ENCODE measurements around the gene BEST4. TPM values are rescaled to one million over a fixed set of nuclear protein-coding genes. Genes with fewer than 3 reads are reported as not detected.

The BEST4 gene
- polyA plus RNA-seq, 1 donor from 2014 or later, result not detected

DNA sequence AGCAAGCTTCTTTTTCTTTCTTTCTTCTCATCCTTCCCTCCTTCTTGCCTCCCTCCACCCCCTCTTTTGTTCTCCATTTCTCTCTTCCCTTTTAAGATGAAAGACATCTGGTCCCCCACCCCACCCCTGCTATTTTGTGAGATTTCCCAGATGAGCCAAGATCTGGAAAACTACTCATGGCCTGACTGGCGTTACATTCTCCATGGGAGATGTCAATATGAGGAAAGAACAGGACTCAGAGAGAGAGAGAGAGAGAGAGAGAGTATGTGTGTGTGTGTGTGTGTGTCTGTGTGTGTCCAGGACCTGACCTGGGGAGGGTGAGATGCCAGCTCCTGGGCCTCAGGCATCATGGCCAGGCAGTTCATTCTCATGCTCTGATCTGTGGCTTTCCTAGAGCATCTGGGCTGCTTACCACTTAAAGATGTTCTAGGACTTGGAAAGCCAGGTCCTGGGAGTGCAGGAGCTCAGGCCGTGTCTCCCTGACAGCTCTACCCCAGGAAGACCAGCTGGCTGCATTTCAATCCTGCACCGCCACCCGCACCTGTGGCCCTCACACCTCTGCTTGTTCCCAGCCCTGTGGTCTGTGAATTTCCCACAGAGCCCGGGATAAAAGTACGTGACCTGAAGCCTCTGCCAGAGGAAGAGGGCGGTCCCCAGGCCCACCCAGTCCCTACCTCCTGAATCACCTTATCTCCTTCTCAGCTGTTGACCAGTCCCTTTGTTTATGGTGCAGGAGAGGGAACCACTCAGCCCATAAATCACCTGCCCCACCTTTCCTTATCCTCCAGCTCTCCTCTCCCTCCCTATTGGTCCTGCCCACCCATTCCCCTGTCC is 3.2 kb upstream of the BEST4 start:
- Histone ChIP-seq H2AFZ (ENCODE audit: low read depth, low read length) (no peak overlapping the region), H3K27me3 (ENCODE audit: insufficient read depth, low read depth, low read length) (no peaks in the 10 kb centered on the region), H3K4me2 (ENCODE audit: low read length) (no peak overlapping the region), H3K9me2 (ENCODE audit: insufficient read depth, low read length) (no peaks in the 10 kb centered on the region), H3K27ac (ENCODE audit: low read length) (no peak overlapping the region), H4K20me1 (ENCODE audit: insufficient read depth) (no peaks in the 10 kb centered on the region), H3F3A (ENCODE audit: insufficient read depth, low read length, poor library complexity, severe bottlenecking) (no peaks in the 10 kb centered on the region), H3K36me3 (ENCODE audit: insufficient read depth, low read length) (no peaks in the 10 kb centered on the region), H3K9me3 (ENCODE audit: low read length) (no peaks in the 10 kb centered on the region), H3K79me2 (replicated peaks; ENCODE audit: insufficient read depth, low read length) (no peaks in the 10 kb centered on the region), H3K9ac (ENCODE audit: low read length) (no peak overlapping the region), H3K4me3 (ENCODE audit: low read length) (no peak overlapping the region)
- TF ChIP-seq, protein P1, sequence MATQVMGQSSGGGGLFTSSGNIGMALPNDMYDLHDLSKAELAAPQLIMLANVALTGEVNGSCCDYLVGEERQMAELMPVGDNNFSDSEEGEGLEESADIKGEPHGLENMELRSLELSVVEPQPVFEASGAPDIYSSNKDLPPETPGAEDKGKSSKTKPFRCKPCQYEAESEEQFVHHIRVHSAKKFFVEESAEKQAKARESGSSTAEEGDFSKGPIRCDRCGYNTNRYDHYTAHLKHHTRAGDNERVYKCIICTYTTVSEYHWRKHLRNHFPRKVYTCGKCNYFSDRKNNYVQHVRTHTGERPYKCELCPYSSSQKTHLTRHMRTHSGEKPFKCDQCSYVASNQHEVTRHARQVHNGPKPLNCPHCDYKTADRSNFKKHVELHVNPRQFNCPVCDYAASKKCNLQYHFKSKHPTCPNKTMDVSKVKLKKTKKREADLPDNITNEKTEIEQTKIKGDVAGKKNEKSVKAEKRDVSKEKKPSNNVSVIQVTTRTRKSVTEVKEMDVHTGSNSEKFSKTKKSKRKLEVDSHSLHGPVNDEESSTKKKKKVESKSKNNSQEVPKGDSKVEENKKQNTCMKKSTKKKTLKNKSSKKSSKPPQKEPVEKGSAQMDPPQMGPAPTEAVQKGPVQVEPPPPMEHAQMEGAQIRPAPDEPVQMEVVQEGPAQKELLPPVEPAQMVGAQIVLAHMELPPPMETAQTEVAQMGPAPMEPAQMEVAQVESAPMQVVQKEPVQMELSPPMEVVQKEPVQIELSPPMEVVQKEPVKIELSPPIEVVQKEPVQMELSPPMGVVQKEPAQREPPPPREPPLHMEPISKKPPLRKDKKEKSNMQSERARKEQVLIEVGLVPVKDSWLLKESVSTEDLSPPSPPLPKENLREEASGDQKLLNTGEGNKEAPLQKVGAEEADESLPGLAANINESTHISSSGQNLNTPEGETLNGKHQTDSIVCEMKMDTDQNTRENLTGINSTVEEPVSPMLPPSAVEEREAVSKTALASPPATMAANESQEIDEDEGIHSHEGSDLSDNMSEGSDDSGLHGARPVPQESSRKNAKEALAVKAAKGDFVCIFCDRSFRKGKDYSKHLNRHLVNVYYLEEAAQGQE (IDR thresholded peaks at IDR 0.05; ENCODE audit: borderline replicate concordance), result no peak
- TF ChIP-seq SMC3 (conservative IDR thresholded peaks at IDR 0.05; ENCODE audit: poor library complexity) (no peak), RAD21 (conservative IDR thresholded peaks at IDR 0.05) (no peak), POLR2AphosphoS5 (IDR thresholded peaks at IDR 0.05) (no peak), TAF1 (IDR thresholded peaks at IDR 0.05; ENCODE audit: low read depth) (no peak), EZH2 (IDR thresholded peaks at IDR 0.05; ENCODE audit: borderline replicate concordance, insufficient read depth, low read length, poor library complexity, severe bottlenecking) (no peak), EP300 (conservative IDR thresholded peaks at IDR 0.05; ENCODE audit: poor library complexity, severe bottlenecking) (no peak), MXI1 (conservative IDR thresholded peaks at IDR 0.05; ENCODE audit: poor library complexity, severe bottlenecking) (no peak)
- TF ChIP-seq, protein P2, sequence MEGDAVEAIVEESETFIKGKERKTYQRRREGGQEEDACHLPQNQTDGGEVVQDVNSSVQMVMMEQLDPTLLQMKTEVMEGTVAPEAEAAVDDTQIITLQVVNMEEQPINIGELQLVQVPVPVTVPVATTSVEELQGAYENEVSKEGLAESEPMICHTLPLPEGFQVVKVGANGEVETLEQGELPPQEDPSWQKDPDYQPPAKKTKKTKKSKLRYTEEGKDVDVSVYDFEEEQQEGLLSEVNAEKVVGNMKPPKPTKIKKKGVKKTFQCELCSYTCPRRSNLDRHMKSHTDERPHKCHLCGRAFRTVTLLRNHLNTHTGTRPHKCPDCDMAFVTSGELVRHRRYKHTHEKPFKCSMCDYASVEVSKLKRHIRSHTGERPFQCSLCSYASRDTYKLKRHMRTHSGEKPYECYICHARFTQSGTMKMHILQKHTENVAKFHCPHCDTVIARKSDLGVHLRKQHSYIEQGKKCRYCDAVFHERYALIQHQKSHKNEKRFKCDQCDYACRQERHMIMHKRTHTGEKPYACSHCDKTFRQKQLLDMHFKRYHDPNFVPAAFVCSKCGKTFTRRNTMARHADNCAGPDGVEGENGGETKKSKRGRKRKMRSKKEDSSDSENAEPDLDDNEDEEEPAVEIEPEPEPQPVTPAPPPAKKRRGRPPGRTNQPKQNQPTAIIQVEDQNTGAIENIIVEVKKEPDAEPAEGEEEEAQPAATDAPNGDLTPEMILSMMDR (IDR thresholded peaks at IDR 0.05; ENCODE audit: poor library complexity, severe bottlenecking), result no peak

- Histone ChIP-seq H3K27ac (ENCODE audit: low read length) (no peak overlapping the region), H3K27me3 (ENCODE audit: insufficient read depth, low read depth, low read length) (peaks cover 24% of the 10 kb centered on the region), H3K9ac (ENCODE audit: low read length) (no peak overlapping the region), H3K36me3 (ENCODE audit: insufficient read depth, low read length) (no peaks in the 10 kb centered on the region), H2AFZ (ENCODE audit: low read depth, low read length) (no peak overlapping the region), H3K9me3 (ENCODE audit: low read length) (no peaks in the 10 kb centered on the region), H3F3A (ENCODE audit: insufficient read depth, low read length, poor library complexity, severe bottlenecking) (no peaks in the 10 kb centered on the region), H3K4me3 (ENCODE audit: low read length) (no peak overlapping the region), H3K4me2 (ENCODE audit: low read length) (no peak overlapping the region), H3K79me2 (replicated peaks; ENCODE audit: insufficient read depth, low read length) (no peaks in the 10 kb centered on the region), H4K20me1 (ENCODE audit: insufficient read depth) (no peaks in the 10 kb centered on the region), H3K9me2 (ENCODE audit: insufficient read depth, low read length) (no peaks in the 10 kb centered on the region)
- no peak for TF ChIP-seq TAF1 (IDR thresholded peaks at IDR 0.05; ENCODE audit: low read depth)
- no peak for TF ChIP-seq RAD21 (conservative IDR thresholded peaks at IDR 0.05)
- no peak for TF ChIP-seq EZH2 (IDR thresholded peaks at IDR 0.05; ENCODE audit: borderline replicate concordance, insufficient read depth, low read length, poor library complexity, severe bottlenecking)
- TF ChIP-seq EP300 (conservative IDR thresholded peaks at IDR 0.05; ENCODE audit: poor library complexity, severe bottlenecking), result no peak
- TF ChIP-seq MXI1 (conservative IDR thresholded peaks at IDR 0.05; ENCODE audit: poor library complexity, severe bottlenecking), result no peak
- TF ChIP-seq, protein P1 (IDR thresholded peaks at IDR 0.05; ENCODE audit: borderline replicate concordance), result no peak
- TF ChIP-seq, protein P2 (IDR thresholded peaks at IDR 0.05; ENCODE audit: poor library complexity, severe bottlenecking), result no peak
- no peak for TF ChIP-seq SMC3 (conservative IDR thresholded peaks at IDR 0.05; ENCODE audit: poor library complexity)
- TF ChIP-seq POLR2AphosphoS5 (IDR thresholded peaks at IDR 0.05), result no peak
These were observed 464 bp downstream of the BEST4 start for GRCh38 chr1:44787506-44787905.

Data from neural cell (in vitro differentiated cells).